Fibroblast of lung (primary cell): ENCODE measurements around the gene KRTAP5-9. TPM values are rescaled to one million over a fixed set of nuclear protein-coding genes. Genes with fewer than 3 reads are reported as not detected.
"Not testable (repeated sequence)": the region's sequence is repeated elsewhere in the genome, so short reads cannot be mapped to it uniquely, and the experiment has no call there.

Source experiments
- DNase-seq, 2 donors: peaks; one replicate each; pipeline versions ENCODE4 v3.0.0 to v3.0.0-alpha.2; 2010; ENCODE audit warnings: low read depth in 2 of 2
- H2AFZ ChIP-seq: 2 replicates; pipeline ENCODE4 v1.5.1; 2012; ENCODE audit warnings: low read length, control low read depth, inconsistent platforms
- H3K27ac ChIP-seq: 2 replicates; pipeline ENCODE4 v1.5.1; 2011; ENCODE audit warnings: low read length, control low read depth; ENCODE audit not compliant: insufficient read depth
- H3K27me3 ChIP-seq: 2 replicates; pipeline ENCODE4 v1.5.1; 2011; ENCODE audit warnings: mild to moderate bottlenecking, low read length; ENCODE audit not compliant: control insufficient read depth, insufficient read depth
- H3K36me3 ChIP-seq: 2 replicates; pipeline ENCODE4 v1.5.1; 2011; ENCODE audit warnings: low read length; ENCODE audit not compliant: control insufficient read depth, insufficient read depth
- H3K4me1 ChIP-seq: 2 replicates; pipeline ENCODE4 v1.5.1; 2011; ENCODE audit warnings: low read length; ENCODE audit not compliant: control insufficient read depth, insufficient read depth; ENCODE audit errors: extremely low read depth
- H3K4me2 ChIP-seq: 2 replicates; pipeline ENCODE4 v1.5.1; 2011; ENCODE audit warnings: low read length, control low read depth; ENCODE audit not compliant: insufficient read depth; ENCODE audit errors: extremely low read depth
- H3K4me3 ChIP-seq, 4 experiments: fragments of 200-600 bp in 1 of 4; sonication (generic) in 1 of 4; replicated peaks in 1 of 4; 2 replicates each; pipeline ENCODE4 v1.5.1; 2011 to 2016; ENCODE audit warnings: low read length in 4 of 4, low read depth in 3 of 4, mild to moderate bottlenecking in 3 of 4, control low read depth in 2 of 4, inconsistent platforms in 1 of 4, mixed read lengths in 1 of 4; ENCODE audit not compliant: insufficient read depth in 1 of 4; ENCODE audit errors: control extremely low read depth in 1 of 4
- H3K79me2 ChIP-seq: 2 replicates; pipeline ENCODE4 v1.5.1; 2012; ENCODE audit warnings: mild to moderate bottlenecking, low read length, inconsistent platforms; ENCODE audit not compliant: control insufficient read depth, insufficient read depth
- H3K9ac ChIP-seq: 2 replicates; pipeline ENCODE4 v1.5.1; 2011; ENCODE audit warnings: mild to moderate bottlenecking, low read length, control low read depth; ENCODE audit not compliant: insufficient read depth
- H3K9me3 ChIP-seq: 2 replicates; pipeline ENCODE4 v1.5.1; 2012; ENCODE audit warnings: low read depth, low read length; ENCODE audit not compliant: control insufficient read depth, insufficient read depth
- H4K20me1 ChIP-seq: 2 replicates; pipeline ENCODE4 v1.5.1; 2011; ENCODE audit warnings: low read length; ENCODE audit not compliant: control insufficient read depth, insufficient read depth; ENCODE audit errors: extremely low read depth
- EZH2 ChIP-seq: IDR thresholded peaks from 2 replicates; pipeline ENCODE4 v1.5.1; 2012; ENCODE audit warnings: low read length, control low read depth, mild to moderate bottlenecking; ENCODE audit errors: missing control alignments
- polyA plus RNA-seq, 2 donors: library from polyadenylated mRNA; depleted of rRNA in 1 of 2; stranded (reverse) in 1 of 2; unstranded in 1 of 2; fragments of >200 nt; gene quantifications; 2 replicates each; pipeline ENCODE4 v1.2.1, GENCODE V29; 2011 to 2012; ENCODE audit warnings: missing spikeins in 1 of 2
- total RNA-seq: library from RNA; depleted of rRNA; stranded (reverse); fragments of >200 nt; gene quantifications from 2 replicates; pipeline ENCODE4 v1.2.1, GENCODE V29; 2014
- TF ChIP-seq, protein P1 (sequence below), 2 donors: IDR thresholded peaks in 1 of 2; conservative IDR thresholded peaks in 1 of 2; 1 replicate in 1 of 2; 2 replicates in 1 of 2; pipeline ENCODE4 v1.5.1; 2011 to 2012; ENCODE audit warnings: low read length in 2 of 2, control low read depth in 1 of 2, inconsistent platforms in 1 of 2, low read depth in 1 of 2, mild to moderate bottlenecking in 1 of 2

KRTAP5-9 gene
- total and polyA plus RNA-seq, 2 donors (not counting 1 experiment from before 2014, with no cell fraction given) = not detected

DNA sequence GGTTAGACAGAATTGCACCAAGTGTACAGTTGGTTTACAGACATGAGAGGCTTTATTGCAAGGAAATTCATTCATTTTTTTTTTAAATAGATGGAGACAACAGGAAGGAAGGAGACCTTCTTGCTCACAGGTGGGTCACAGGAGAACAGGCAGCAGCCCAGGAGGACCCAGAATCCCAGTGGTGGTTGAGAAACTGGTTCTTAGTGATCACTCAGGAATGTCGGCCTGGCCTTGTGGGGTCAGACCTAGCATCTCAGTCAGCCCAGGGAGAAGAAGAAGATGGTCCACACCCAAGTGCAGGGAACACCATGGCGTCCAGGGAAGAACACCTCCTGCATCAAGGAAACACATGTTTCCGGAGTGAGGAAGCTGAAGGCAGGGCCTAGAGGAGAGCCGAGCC lies 33.6 kb downstream of the KRTAP5-9 start:
- Histone ChIP-seq H3K9ac (no peak overlapping the region), H3K27ac (no peak overlapping the region), H3K4me2 (no peak overlapping the region), H3K36me3 (no peaks in the 10 kb centered on the region), H3K27me3 (no peaks in the 10 kb centered on the region), H4K20me1 (no peaks in the 10 kb centered on the region), H2AFZ (no peak overlapping the region), H3K79me2 (no peaks in the 10 kb centered on the region), H3K4me1 (no peaks in the 10 kb centered on the region), H3K4me3 (no peak overlapping the region), H3K9me3 (no peaks in the 10 kb centered on the region)
- TF ChIP-seq EZH2 = no peak
- TF ChIP-seq, protein P1, sequence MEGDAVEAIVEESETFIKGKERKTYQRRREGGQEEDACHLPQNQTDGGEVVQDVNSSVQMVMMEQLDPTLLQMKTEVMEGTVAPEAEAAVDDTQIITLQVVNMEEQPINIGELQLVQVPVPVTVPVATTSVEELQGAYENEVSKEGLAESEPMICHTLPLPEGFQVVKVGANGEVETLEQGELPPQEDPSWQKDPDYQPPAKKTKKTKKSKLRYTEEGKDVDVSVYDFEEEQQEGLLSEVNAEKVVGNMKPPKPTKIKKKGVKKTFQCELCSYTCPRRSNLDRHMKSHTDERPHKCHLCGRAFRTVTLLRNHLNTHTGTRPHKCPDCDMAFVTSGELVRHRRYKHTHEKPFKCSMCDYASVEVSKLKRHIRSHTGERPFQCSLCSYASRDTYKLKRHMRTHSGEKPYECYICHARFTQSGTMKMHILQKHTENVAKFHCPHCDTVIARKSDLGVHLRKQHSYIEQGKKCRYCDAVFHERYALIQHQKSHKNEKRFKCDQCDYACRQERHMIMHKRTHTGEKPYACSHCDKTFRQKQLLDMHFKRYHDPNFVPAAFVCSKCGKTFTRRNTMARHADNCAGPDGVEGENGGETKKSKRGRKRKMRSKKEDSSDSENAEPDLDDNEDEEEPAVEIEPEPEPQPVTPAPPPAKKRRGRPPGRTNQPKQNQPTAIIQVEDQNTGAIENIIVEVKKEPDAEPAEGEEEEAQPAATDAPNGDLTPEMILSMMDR (conservative IDR thresholded peaks at IDR 0.05 in 1 of 2, IDR thresholded peaks at IDR 0.05 in 1 of 2; ENCODE audit: low read depth in 1 of 2, low read length in 2 of 2) = no peak
- no peak for DNase-seq

DNA sequence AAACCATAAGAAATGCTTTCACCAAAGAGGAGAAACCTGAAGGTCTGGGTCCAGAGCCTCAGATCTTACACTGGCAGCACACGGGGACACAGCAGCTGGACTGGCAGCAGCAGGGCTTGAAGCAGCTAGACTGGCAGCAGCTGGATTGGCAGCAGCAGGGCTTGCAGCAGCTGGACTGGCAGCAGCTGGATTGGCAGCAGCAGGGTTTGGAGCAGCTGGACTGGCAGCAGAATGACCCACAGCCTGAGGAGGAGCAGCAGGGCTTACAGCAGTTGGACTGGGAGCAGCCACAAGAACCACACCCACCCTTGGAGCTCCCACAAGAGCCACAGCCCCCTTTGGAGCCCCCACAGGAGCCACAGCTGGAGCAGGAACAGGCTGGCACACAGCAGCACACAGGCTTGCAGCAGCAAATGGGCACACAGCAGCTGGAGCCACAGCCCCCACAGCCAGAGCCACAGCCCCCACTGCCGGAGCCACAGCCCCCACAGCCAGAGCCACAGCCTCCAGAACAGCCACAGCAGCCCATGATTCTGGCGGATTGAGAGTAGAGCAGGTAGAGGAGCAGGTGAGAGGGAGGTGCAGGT lies 34.2 kb downstream of the KRTAP5-9 start, which contains the start of gene KRTAP5-11:
TSS of gene KRTAP5-11 (minus strand) at position 567 of the 587 bp plus-strand sequence. CDS start at position 529, 38 bp downstream.
- TF ChIP-seq EZH2 = no peak
- TF ChIP-seq, protein P1 (conservative IDR thresholded peaks at IDR 0.05 in 1 of 2, IDR thresholded peaks at IDR 0.05 in 1 of 2; ENCODE audit: low read depth in 1 of 2, low read length in 2 of 2) = no peak
- Histone ChIP-seq H3K27ac (no peak within 1 kb of the TSS), H3K36me3 (no peaks in the 10 kb centered on the region), H3K9ac (no peak within 1 kb of the TSS), H2AFZ (no peak within 1 kb of the TSS), H3K27me3 (no peaks in the 10 kb centered on the region), H3K4me3 (no peak within 1 kb of the TSS), H3K4me1 (no peaks in the 10 kb centered on the region), H4K20me1 (no peaks in the 10 kb centered on the region), H3K79me2 (no peaks in the 10 kb centered on the region), H3K9me3 (no peaks in the 10 kb centered on the region), H3K4me2 (no peak within 1 kb of the TSS)
- no peak for DNase-seq

DNA sequence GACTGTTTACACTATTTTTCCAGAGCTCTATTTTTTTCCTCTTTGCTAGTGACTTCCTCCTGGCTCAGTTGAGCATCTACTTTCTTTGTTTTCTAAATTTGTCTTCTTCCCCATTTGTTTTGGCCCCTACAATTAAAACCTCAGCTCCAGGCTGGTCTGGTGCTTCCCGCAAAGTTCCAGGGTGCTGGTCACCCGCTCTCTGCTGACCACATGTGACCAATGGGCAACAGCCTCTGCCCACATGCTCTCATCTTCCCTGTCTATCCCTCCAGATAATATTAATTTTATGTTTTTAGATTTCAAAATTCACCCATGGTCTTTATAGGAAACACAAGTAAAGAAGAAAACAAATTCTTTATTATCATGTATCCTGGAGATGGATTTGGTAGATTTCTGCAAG lies 34.7 kb downstream of the KRTAP5-9 start:
- not testable (repeated sequence) for H3K9me3 ChIP-seq, H3K27ac ChIP-seq, H3K79me2 ChIP-seq, H4K20me1 ChIP-seq, H3K4me1 ChIP-seq, H3K9ac ChIP-seq, H2AFZ ChIP-seq, H3K27me3 ChIP-seq, H3K36me3 ChIP-seq, H3K4me3 ChIP-seq, DNase-seq, H3K4me2 ChIP-seq

DNA sequence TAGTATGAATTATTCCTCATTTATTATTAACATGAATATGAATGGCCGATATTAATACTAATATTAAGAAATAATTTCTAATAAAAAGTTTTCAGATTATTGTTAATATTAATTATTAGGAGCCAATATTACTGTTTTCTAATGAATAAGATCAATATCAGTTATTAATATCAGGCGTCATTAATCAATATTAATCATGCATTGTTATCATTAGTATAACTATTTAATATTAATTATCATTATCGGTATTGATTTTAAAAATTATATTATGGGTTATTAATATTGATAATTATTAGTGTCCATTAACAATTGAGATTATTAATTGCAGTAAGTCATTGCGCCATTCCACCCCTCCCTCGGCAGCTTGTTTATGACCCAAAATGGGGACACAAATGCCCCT lies 37.5 kb downstream of the KRTAP5-9 start:
- not testable (repeated sequence) for H3K27me3 ChIP-seq, H3K9me3 ChIP-seq, H3K4me3 ChIP-seq, H3K9ac ChIP-seq, H3K4me1 ChIP-seq, H2AFZ ChIP-seq, H4K20me1 ChIP-seq, DNase-seq, H3K4me2 ChIP-seq, H3K36me3 ChIP-seq, H3K27ac ChIP-seq, H3K79me2 ChIP-seq

DNA sequence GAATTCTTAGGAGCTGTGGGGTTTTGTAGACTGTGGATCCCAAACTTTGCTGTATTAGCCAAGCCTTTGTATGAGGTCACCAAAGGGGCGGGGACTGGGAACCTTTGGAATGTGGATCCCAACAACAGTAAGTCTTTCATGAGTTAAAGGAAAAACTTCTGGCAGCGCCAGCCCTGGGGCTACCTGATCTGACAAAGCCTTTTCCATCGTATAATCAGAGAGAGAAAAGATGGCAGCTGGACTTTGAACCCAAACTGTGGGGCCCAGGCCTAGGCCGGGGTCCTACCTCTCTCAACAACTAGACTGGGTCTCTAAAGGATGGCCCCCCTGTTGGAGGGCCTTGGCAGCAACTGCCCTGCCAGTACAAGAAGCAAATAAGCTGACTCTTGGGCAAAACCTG lies 40.1 kb downstream of the KRTAP5-9 start:
- not testable (repeated sequence) for H4K20me1 ChIP-seq, DNase-seq, H3K4me2 ChIP-seq, H3K27me3 ChIP-seq, H3K9me3 ChIP-seq, H3K4me1 ChIP-seq, H2AFZ ChIP-seq, H3K79me2 ChIP-seq, H3K36me3 ChIP-seq, H3K27ac ChIP-seq, H3K9ac ChIP-seq, H3K4me3 ChIP-seq
